ENCODE measurements around the gene MED19. TPM values are rescaled to one million over a fixed set of nuclear protein-coding genes. Genes with fewer than 3 reads are reported as not detected.
A peak's percentile ranks its signal among the peaks of the same experiment; 100 is the strongest.

The MED19 gene
- total and polyA plus RNA-seq, 2 donors (not counting 1 experiment from before 2014, with no cell fraction given), result 9.3 to 15.0 TPM

DNA sequence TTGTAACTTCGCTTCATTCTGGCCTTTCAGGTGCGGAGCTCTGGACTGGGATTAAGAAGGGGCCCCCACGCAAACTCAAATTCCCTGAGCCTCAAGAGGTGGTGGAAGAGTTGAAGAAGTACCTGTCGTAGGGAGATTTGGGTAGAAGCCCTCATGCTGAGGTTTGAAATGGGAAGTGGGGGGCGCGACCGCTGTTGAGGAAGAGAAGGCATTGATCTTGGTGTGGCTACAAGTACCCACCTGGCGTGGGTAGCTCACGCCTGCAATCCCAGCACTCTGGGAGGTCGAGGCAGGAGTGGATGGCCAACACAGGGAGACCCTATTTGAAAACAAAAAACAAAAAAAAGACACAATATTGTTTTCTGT, 30.1 kb upstream of the MED19 start:
- ChIA-PET POLR2A (interaction anchor here (0.7 to 2.0 kb wide), 10 partner anchors 9 to 417 kb away, joined by 3 to 24 read pairs (median 4); partner anchors contain the start of genes BTBD18, MED19, TMX2 and TNKS1BP1), CTCF (interaction anchor here (0.7 to 6.2 kb wide), 7 partner anchors 10 to 174 kb away, joined by 3 to 68 read pairs (median 4); partner anchors contain the start of genes BTBD18, CTNND1 and UBE2L6)
- Mint-ChIP-seq H3K27me3 (no peaks in the 10 kb centered on the region), H3K4me3 (peak overlapping the region; percentile 99), H3K9me3 (ENCODE audit: insufficient read depth) (no peaks in the 10 kb centered on the region), H3K27ac (peak overlapping the region; percentile 99), H3K4me1 (peaks cover 38% of the 10 kb centered on the region)
- peak overlapping the region; percentile 83 to 97 (median 94) for H3K4me3 ChIP-seq (ENCODE audit: control extremely low read depth in 1 of 5, extremely low read depth in 1 of 5, insufficient read depth in 1 of 5, low read depth in 2 of 5, low read length in 4 of 5)
- intact Hi-C loops (cut with micrococcal nuclease), result loop anchor here (5.0 kb wide), 1 partner anchor 175 kb away; the partner anchor contains the start of gene UBE2L6
- peak overlapping the region; percentile 86 for H3K4me2 ChIP-seq (replicated peaks; ENCODE audit: low read depth, low read length, poor library complexity, severe bottlenecking)
- peak overlapping the region; percentile 90 to 97 for H3K27ac ChIP-seq (ENCODE audit: low read length in 2 of 2)
- H3K79me2 ChIP-seq (ENCODE audit: control insufficient read depth, insufficient read depth, low read length), result peaks cover 37% of the 10 kb centered on the region
- no peaks in the 10 kb centered on the region for H3K9me3 ChIP-seq (ENCODE audit: control extremely low read depth in 1 of 3, control insufficient read depth in 2 of 3, insufficient read depth in 1 of 3, low read length in 2 of 3)
- no peak for DNase-seq
- WGBS (ENCODE audit: insufficient coverage), result 0% methylated on average over 7 of the region's 10 CpGs
- TF ChIP-seq, protein P1, sequence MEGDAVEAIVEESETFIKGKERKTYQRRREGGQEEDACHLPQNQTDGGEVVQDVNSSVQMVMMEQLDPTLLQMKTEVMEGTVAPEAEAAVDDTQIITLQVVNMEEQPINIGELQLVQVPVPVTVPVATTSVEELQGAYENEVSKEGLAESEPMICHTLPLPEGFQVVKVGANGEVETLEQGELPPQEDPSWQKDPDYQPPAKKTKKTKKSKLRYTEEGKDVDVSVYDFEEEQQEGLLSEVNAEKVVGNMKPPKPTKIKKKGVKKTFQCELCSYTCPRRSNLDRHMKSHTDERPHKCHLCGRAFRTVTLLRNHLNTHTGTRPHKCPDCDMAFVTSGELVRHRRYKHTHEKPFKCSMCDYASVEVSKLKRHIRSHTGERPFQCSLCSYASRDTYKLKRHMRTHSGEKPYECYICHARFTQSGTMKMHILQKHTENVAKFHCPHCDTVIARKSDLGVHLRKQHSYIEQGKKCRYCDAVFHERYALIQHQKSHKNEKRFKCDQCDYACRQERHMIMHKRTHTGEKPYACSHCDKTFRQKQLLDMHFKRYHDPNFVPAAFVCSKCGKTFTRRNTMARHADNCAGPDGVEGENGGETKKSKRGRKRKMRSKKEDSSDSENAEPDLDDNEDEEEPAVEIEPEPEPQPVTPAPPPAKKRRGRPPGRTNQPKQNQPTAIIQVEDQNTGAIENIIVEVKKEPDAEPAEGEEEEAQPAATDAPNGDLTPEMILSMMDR (IDR thresholded peaks at IDR 0.05), result no peak
- H3K36me3 ChIP-seq (replicated peaks in 1 of 2; ENCODE audit: control extremely low read depth in 1 of 2, control insufficient read depth in 1 of 2, extremely low read depth in 1 of 2, insufficient read depth in 2 of 2, low read length in 1 of 2), result peaks cover 6 to 50% of the 10 kb centered on the region in 2 experiments
- peak overlapping the region; percentile 97 for H3K9ac ChIP-seq (ENCODE audit: low read length)
- no peak for ATAC-seq (ENCODE audit: low read depth)
- H4K20me1 ChIP-seq (ENCODE audit: control insufficient read depth, insufficient read depth, low read length, poor library complexity, severe bottlenecking), result no peaks in the 10 kb centered on the region
- no peaks in the 10 kb centered on the region for H3K27me3 ChIP-seq (replicated peaks in 1 of 4; ENCODE audit: control extremely low read depth in 1 of 4, control insufficient read depth in 3 of 4, insufficient read depth in 4 of 4, low read length in 3 of 4)
- peak overlapping the region; percentile 91 for H2AFZ ChIP-seq (ENCODE audit: insufficient read depth, low read depth, low read length, poor library complexity, severe bottlenecking)
- H3K4me1 ChIP-seq (ENCODE audit: control insufficient read depth in 2 of 2, insufficient read depth in 2 of 2, low read length in 2 of 2), result peaks cover 11 to 32% of the 10 kb centered on the region in 2 donors

Measured in B cell (primary cell).